ENCODE results near the gene LMBRD2. TPM values are rescaled to one million over a fixed set of nuclear protein-coding genes. Genes with fewer than 3 reads are reported as not detected.
A peak's percentile ranks its signal among the peaks of the same experiment; 100 is the strongest.

Gene LMBRD2
- total and polyA plus RNA-seq, 9 donors: 2.0 to 8.8 (median 6.3) TPM

DNA sequence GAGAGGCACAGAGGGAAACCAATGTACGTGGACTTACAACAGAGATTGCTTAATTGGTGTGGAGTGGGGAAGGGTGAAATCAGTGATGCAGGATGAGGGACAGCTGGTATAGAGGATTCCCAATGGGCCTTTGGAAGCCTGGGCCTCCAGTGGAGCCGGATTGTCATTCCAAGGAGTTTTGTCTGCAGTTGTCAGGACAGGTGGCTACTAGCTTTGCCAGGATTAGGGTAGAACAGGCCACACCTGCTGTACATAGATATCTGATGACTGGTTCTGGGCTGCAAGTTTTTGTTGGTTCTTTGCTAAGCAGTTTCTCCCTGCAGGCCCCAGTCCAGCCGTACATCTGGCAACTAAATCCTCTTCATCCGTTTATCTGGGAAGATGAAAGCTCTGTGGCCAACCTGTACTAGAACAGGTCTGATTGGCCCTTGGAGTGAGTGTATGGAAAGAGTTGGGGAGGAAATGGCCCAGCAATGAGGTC lies 4.5 kb upstream of the LMBRD2 start:
- no peak overlapping the region for H3K27ac ChIP-seq
- H3K4me1 ChIP-seq (ENCODE audit: insufficient read depth): peaks cover 3% of the 10 kb centered on the region
- TF ChIP-seq, protein P1, sequence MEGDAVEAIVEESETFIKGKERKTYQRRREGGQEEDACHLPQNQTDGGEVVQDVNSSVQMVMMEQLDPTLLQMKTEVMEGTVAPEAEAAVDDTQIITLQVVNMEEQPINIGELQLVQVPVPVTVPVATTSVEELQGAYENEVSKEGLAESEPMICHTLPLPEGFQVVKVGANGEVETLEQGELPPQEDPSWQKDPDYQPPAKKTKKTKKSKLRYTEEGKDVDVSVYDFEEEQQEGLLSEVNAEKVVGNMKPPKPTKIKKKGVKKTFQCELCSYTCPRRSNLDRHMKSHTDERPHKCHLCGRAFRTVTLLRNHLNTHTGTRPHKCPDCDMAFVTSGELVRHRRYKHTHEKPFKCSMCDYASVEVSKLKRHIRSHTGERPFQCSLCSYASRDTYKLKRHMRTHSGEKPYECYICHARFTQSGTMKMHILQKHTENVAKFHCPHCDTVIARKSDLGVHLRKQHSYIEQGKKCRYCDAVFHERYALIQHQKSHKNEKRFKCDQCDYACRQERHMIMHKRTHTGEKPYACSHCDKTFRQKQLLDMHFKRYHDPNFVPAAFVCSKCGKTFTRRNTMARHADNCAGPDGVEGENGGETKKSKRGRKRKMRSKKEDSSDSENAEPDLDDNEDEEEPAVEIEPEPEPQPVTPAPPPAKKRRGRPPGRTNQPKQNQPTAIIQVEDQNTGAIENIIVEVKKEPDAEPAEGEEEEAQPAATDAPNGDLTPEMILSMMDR (IDR thresholded peaks at IDR 0.05): no peak
- TF ChIP-seq EP300 (IDR thresholded peaks at IDR 0.05) (no peak), POLR2A (IDR thresholded peaks at IDR 0.05) (no peak)
- intact Hi-C loops (cut with DNase I): loop anchor here in 1 of 4 donors (10.0 kb wide), 1 partner anchor 1241 kb away; the partner anchor contains the start of genes BRIX1 and RAD1
- H3K9me3 ChIP-seq: no peaks in the 10 kb centered on the region
- no peak overlapping the region for H3K4me3 ChIP-seq
- WGBS, 3 donors: 46 to 50% (median 49%) methylated on average over 4 of the region's 4 CpGs
- no peaks in the 10 kb centered on the region for H3K36me3 ChIP-seq
- H3K27me3 ChIP-seq: no peaks in the 10 kb centered on the region
- no peak for DNase-seq

DNA sequence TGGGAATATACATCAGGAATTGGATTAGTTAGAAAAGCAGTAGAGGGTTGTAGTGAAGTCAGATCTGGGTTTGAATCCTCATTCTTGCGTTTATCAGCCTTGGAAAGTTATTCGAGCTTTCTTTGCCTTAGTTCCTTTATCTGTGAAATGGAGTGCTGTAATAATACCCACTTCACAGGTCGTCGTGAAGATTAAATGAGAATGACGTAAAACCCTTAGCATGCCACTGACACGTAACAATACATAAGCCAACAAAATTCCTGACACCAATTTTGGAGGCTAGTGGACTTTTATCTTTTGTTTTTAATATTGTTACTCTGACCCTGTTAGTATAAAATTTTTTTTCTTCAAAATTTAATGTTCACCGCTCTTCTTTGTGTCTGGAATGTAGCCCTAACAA lies 3.6 kb upstream of the LMBRD2 start:
- Histone ChIP-seq H3K27ac (no peak overlapping the region), H3K27me3 (no peaks in the 10 kb centered on the region), H3K4me1 (ENCODE audit: insufficient read depth) (peaks cover 3% of the 10 kb centered on the region), H3K36me3 (no peaks in the 10 kb centered on the region), H3K4me3 (no peak overlapping the region), H3K9me3 (no peaks in the 10 kb centered on the region)
- WGBS, 3 donors: 65 to 79% (median 74%) methylated on average over 7 of the region's 7 CpGs
- TF ChIP-seq EP300 (IDR thresholded peaks at IDR 0.05) (no peak), POLR2A (IDR thresholded peaks at IDR 0.05) (no peak)
- TF ChIP-seq, protein P1 (IDR thresholded peaks at IDR 0.05): no peak
- intact Hi-C loops (cut with DNase I): loop anchor here in 1 of 4 donors (10.0 kb wide), 1 partner anchor 1240 kb away; the partner anchor contains the start of genes BRIX1 and RAD1
- no peak for DNase-seq

DNA sequence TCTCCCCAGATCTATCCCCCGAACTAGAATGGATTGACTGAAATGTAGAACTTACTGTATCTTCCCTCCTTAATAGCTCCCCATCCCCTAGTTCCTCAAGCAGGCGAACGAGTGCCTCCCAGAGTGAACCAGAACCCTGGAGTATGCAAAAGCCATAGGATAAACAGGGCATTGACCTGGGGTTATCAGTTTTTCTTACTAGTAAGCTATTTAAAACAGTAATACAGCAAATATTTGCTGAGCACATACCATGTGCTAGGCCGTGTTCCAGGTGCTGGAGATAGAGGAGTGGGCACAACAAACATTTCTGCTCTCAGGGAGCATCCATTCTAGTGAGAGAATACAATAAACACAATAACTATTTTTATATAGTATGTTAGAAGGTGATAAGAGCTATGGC lies 2.0 kb upstream of the LMBRD2 start:
- H3K27ac ChIP-seq: no peak overlapping the region
- no peak for DNase-seq
- no peaks in the 10 kb centered on the region for H3K9me3 ChIP-seq
- peaks cover 3% of the 10 kb centered on the region for H3K4me1 ChIP-seq (ENCODE audit: insufficient read depth)
- 62 to 75% (median 75%) methylated on average over 4 of the region's 4 CpGs for WGBS, 3 donors
- no peak overlapping the region for H3K4me3 ChIP-seq
- TF ChIP-seq EP300 (IDR thresholded peaks at IDR 0.05): no peak
- no peaks in the 10 kb centered on the region for H3K36me3 ChIP-seq
- H3K27me3 ChIP-seq: no peaks in the 10 kb centered on the region
- intact Hi-C loops (cut with DNase I): loop anchor here in 1 of 4 donors (10.0 kb wide), 1 partner anchor 1239 kb away; the partner anchor contains the start of genes BRIX1 and RAD1

DNA sequence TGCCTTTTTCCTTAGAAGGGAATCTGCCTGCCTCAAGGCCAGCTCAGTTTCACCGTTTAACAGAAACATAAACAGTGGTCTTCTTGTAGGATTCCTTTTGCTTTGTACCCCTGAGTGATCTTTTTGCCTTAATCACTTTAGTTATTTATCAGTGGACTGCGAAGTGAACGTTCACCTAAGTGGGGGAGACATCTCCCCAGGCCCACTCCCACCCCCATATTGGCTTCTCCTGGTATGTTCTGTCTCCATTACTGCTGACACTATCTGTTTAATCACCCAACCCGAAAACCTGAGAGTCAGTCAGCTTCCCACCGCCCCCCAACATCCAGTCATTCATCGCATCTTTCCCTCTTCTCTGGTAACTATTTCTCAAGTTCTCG lies 1.6 kb upstream of the LMBRD2 start:
- Histone ChIP-seq H3K9me3 (no peaks in the 10 kb centered on the region), H3K27me3 (no peaks in the 10 kb centered on the region), H3K36me3 (no peaks in the 10 kb centered on the region), H3K4me1 (ENCODE audit: insufficient read depth) (peaks cover 3% of the 10 kb centered on the region), H3K4me3 (peak overlapping the region; percentile 92), H3K27ac (no peak overlapping the region)
- WGBS, 3 donors: 42 to 50% (median 47%) methylated on average over 7 of the region's 7 CpGs
- TF ChIP-seq EP300 (IDR thresholded peaks at IDR 0.05) (no peak), POLR2A (IDR thresholded peaks at IDR 0.05) (no peak)
- TF ChIP-seq, protein P1 (IDR thresholded peaks at IDR 0.05): no peak
- intact Hi-C loops (cut with DNase I): loop anchor here in 1 of 4 donors (10.0 kb wide), 1 partner anchor 1238 kb away; the partner anchor contains the start of genes BRIX1 and RAD1
- no peak for DNase-seq
